Measurements from ENCODE around the gene SPEN.
"Not testable (repeated sequence)": the region's sequence is repeated elsewhere in the genome, so short reads cannot be mapped to it uniquely, and the experiment has no call there.

The SPEN gene

GRCh38 chr1:15834406-15835204 lies 12.9 kb upstream of the SPEN start:
- ChIA-PET POLR2A (interaction anchor here (0.6 to 1.5 kb wide), 5 partner anchors 10 to 38 kb away, joined by 3 to 8 read pairs (median 4); partner anchors contain the start of gene SPEN), CTCF (interaction anchor here (1.0 to 3.3 kb wide), 4 partner anchors 8 to 160 kb away, joined by 3 to 61 read pairs (median 4); no protein-coding TSS in a partner anchor)
- no peak for DNase-seq (ENCODE audit: low read depth, low spot score)
- TF ChIP-seq CTCF (IDR thresholded peaks at IDR 0.05; ENCODE audit: insufficient read depth, low read length, missing control alignments) = no peak
- H3K4me3 ChIP-seq (ENCODE audit: low read depth, low read length) = peak overlapping the region; percentile 80

- CTCF ChIA-PET = interaction anchor here (1.9 kb wide), 1 partner anchor 11 kb away, joined by 4 read pairs; no protein-coding TSS in a partner anchor
- TF ChIP-seq CTCF (IDR thresholded peaks at IDR 0.05; ENCODE audit: insufficient read depth, low read length, missing control alignments) = no peak
- H3K4me3 ChIP-seq (ENCODE audit: low read depth, low read length) = peak overlapping the region; percentile 80
- POLR2A ChIA-PET = interaction anchor here (0.8 to 1.0 kb wide), 2 partner anchors 11 to 12 kb away, joined by 3 to 10 read pairs; partner anchors contain the start of gene SPEN
- no peak for DNase-seq (ENCODE audit: low read depth, low spot score)
Observed at GRCh38 chr1:15835205-15835740, 12.2 kb upstream of the SPEN start.

GRCh38 chr1:15835741-15836510 lies 11.6 kb upstream of the SPEN start:
- ChIA-PET POLR2A (interaction anchor here (1.0 kb wide), 1 partner anchor 12 kb away, joined by 10 read pairs; the partner anchor contains the start of gene SPEN), CTCF (interaction anchor here (1.9 kb wide), 1 partner anchor 10 kb away, joined by 4 read pairs; no protein-coding TSS in a partner anchor)
- TF ChIP-seq CTCF (IDR thresholded peaks at IDR 0.05; ENCODE audit: insufficient read depth, low read length, missing control alignments) = no peak
- peak overlapping the region; percentile 80 for H3K4me3 ChIP-seq (ENCODE audit: low read depth, low read length)
- DNase-seq (ENCODE audit: low read depth, low spot score) = peak; percentile 91

- peak overlapping the region; percentile 64; the same call in 1 of the 2 replicates for H3K4me3 ChIP-seq (ENCODE audit: low read depth, low read length)
- not testable (repeated sequence) for DNase-seq (ENCODE audit: low read depth, low spot score)
- ChIA-PET CTCF (interaction anchor here (1.9 kb wide), 1 partner anchor 9 kb away, joined by 4 read pairs; no protein-coding TSS in a partner anchor), POLR2A (interaction anchor here (1.0 kb wide), 1 partner anchor 11 kb away, joined by 10 read pairs; the partner anchor contains the start of gene SPEN)
Observed at GRCh38 chr1:15836511-15836771, 11.1 kb upstream of the SPEN start.

GRCh38 chr1:15836772-15837669 lies 10.5 kb upstream of the SPEN start:
- no peak overlapping the region for H3K4me3 ChIP-seq (ENCODE audit: low read depth, low read length)
- ChIA-PET POLR2A (no interaction called here), CTCF (interaction anchor here (0.7 to 1.9 kb wide), 3 partner anchors 9 to 157 kb away, joined by 3 to 4 read pairs (median 4); no protein-coding TSS in a partner anchor)
- no peak for DNase-seq (ENCODE audit: low read depth, low spot score)
- no peak for TF ChIP-seq CTCF (IDR thresholded peaks at IDR 0.05; ENCODE audit: insufficient read depth, low read length, missing control alignments)

- CTCF ChIA-PET = interaction anchor here (0.9 to 1.8 kb wide), 4 partner anchors 12 to 168 kb away, joined by 3 to 4 read pairs (median 3); no protein-coding TSS in a partner anchor
Observed at GRCh38 chr1:15837931-15838330, 9.6 kb upstream of the SPEN start.

More at GRCh38 chr1:15837931-15838330, 9.6 kb upstream of the SPEN start:
- POLR2A ChIA-PET = interaction anchor here (1.3 kb wide), 1 partner anchor 9 kb away, joined by 6 read pairs; the partner anchor contains the start of gene SPEN
- no peak for DNase-seq (ENCODE audit: low read depth, low spot score)
- no peak for TF ChIP-seq CTCF (IDR thresholded peaks at IDR 0.05; ENCODE audit: insufficient read depth, low read length, missing control alignments)
- H3K4me3 ChIP-seq (ENCODE audit: low read depth, low read length) = no peak overlapping the region

Measured in AG04449 (cell line).